Fibroblast of pulmonary artery (primary cell): ENCODE data around the gene NSRP1.

Experiments used
- DNase-seq: peaks from one replicate; pipeline ENCODE4 v3.0.0-alpha.2; 2010; ENCODE audit warnings: low read depth
- H3K4me3 ChIP-seq: replicated peaks from 2 replicates; pipeline ENCODE4 v1.5.1; 2011; ENCODE audit warnings: low read depth, mild to moderate bottlenecking, control low read depth, low read length, moderate library complexity
- TF ChIP-seq, protein P1 (sequence below): IDR thresholded peaks from 2 replicates; pipeline ENCODE4 v1.5.1; 2011; ENCODE audit warnings: mild to moderate bottlenecking, control low read depth, low read length, inconsistent platforms; ENCODE audit errors: missing control alignments

The NSRP1 gene

DNA sequence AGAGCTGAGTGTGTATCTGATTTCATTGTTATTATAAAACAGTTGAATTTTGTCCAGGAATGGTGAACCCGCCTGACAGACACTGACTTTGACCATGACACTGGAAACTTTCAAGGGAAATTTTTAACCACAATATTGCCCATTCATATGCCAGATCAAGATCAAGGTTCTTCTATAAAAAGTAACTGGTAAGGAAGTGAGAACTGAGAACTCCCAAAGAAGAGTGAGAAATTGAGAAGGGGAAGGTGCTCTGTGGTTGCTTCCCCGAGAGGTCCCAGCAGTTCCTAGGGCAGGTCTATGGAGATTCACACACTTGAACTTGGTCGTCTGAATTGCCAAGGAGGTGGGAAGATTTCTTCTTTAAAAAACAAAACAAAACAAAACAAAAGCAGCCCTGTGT, 91.6 kb downstream of the NSRP1 start:
- no peak overlapping the region for H3K4me3 ChIP-seq
- TF ChIP-seq, protein P1, sequence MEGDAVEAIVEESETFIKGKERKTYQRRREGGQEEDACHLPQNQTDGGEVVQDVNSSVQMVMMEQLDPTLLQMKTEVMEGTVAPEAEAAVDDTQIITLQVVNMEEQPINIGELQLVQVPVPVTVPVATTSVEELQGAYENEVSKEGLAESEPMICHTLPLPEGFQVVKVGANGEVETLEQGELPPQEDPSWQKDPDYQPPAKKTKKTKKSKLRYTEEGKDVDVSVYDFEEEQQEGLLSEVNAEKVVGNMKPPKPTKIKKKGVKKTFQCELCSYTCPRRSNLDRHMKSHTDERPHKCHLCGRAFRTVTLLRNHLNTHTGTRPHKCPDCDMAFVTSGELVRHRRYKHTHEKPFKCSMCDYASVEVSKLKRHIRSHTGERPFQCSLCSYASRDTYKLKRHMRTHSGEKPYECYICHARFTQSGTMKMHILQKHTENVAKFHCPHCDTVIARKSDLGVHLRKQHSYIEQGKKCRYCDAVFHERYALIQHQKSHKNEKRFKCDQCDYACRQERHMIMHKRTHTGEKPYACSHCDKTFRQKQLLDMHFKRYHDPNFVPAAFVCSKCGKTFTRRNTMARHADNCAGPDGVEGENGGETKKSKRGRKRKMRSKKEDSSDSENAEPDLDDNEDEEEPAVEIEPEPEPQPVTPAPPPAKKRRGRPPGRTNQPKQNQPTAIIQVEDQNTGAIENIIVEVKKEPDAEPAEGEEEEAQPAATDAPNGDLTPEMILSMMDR, result no peak
- no peak for DNase-seq

DNA sequence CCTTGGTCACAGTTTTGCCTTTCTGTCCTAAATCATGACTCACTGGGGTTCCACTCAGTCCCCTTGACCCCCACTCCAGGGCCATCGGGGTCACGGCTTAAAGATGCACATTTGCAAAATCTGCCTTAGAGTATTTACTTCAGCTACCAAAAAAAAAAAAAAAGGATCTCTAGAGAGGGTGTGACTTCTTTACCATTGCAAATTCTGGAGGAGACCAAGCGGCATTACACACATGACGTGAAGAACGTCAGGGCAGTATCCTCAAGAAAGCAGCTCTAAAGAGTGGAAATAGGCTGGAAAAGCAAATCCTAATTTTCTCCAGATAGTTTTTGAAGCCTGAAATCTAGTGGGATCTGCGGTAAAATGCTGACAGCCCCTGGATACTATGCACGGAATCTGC, 93.3 kb downstream of the NSRP1 start:
- TF ChIP-seq, protein P1, result no peak
- no peak for DNase-seq
- H3K4me3 ChIP-seq, result no peak overlapping the region

DNA sequence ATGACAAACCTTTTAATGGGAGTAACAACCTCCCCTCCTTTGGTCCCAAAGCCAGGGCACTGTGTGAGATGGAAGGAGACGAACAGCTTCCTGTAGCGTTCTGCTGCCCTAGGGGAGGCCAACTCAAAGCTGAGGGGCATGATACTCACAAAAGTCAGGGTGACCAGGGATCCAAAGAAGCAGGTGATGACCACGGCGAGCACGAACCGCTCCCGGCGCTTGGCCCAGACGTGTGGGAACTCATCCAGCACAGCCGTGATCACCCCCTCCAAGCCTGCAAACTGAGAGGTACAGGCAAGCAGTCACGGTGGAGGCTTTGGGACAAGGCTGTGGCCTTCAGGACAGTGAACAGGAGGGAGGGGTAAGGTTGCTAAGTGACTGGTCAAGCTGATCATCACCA, 93.8 kb downstream of the NSRP1 start:
- DNase-seq, result no peak
- TF ChIP-seq, protein P1, result no peak
- H3K4me3 ChIP-seq, result no peak overlapping the region

DNA sequence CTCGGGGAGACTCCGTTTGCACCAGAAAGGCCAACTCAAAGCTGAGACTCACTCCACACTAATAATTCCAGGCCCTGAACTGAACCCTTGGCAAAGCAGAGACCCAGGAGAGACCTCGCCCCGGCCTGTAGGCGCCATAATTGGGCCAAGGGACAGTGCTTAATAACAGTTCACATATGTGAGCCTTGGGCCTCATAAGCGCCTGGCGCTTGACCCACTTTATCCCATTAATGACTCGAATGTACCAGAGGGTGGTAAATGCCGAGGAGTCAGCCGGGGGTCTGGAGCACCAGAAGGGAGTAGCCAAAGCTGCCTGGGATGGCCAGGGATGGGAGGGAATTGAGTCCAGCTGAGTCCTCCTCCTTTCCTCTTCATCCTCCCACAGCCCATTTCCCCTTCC, 94.3 kb downstream of the NSRP1 start:
- TF ChIP-seq, protein P1, result no peak

DNA sequence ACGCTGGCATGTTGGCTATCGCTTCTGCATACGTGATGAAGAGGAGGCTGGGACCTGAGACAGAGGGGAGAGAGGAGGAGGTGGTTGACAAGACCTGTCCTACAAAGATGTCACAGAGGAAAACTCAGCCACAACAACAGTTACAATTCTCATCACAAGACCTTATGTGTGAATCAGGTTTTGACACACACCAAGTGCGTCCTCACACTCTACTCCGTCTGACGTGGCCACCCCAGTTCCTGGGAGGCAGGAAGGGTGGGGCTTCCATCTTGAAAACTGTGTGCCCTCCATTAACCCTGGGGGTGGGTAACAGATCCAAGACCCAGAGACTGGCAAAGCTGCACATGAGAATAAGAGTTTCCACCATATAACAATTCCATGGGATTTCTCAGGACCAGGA, 94.8 kb downstream of the NSRP1 start:
- TF ChIP-seq, protein P1, result no peak
- H3K4me3 ChIP-seq, result no peak overlapping the region
- DNase-seq, result no peak

More for the DNA sequence above, 94.3 kb downstream of the NSRP1 start:
- no peak for DNase-seq
- no peak overlapping the region for H3K4me3 ChIP-seq

DNA sequence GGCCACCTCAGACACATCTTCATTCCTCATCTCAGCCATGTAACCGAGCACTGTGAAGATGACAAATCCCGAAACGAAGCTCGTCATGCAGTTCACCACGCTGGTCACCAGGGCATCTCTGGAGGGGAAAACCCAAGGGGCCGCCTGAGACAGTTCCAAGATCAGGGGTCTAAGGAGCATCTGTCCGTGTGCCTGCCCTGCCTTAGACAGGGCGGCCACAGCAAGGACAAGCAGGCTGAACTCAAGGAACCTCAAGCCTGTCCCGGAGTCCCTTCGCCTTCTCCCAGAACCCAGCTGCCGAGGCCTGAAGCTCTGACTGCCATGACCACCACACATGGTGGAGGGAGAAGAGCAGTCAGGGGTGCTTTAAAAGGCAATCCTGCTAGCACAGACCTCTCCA, 96.1 kb downstream of the NSRP1 start:
- TF ChIP-seq, protein P1, result no peak
- no peak for DNase-seq
- H3K4me3 ChIP-seq, result no peak overlapping the region

DNA sequence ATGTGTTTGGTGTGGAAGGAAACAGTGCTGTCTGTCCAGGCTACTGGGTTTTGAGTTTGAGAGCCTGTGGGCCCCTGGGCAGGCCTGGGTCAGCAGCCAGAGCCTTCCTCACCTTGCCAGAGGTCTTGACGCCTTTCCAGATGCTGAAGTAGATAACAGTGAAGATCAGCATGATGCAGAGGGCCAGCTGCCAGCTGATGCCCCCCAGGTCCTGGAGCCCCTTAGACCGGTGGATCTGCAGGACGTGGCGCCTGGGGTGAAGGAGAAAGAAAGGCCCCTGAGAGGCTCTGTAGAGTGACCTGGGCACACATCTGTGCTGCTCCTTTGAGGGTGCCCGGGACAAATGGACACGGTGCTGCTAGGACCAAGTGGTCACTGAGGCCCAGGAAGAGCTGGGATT, 100.4 kb downstream of the NSRP1 start:
- TF ChIP-seq, protein P1, result no peak
- H3K4me3 ChIP-seq, result no peak overlapping the region
- no peak for DNase-seq
